ENCODE results near the gene MSRB1.
"Not testable (repeated sequence)": the region's sequence is repeated elsewhere in the genome, so short reads cannot be mapped to it uniquely, and the experiment has no call there.

Gene MSRB1

DNA sequence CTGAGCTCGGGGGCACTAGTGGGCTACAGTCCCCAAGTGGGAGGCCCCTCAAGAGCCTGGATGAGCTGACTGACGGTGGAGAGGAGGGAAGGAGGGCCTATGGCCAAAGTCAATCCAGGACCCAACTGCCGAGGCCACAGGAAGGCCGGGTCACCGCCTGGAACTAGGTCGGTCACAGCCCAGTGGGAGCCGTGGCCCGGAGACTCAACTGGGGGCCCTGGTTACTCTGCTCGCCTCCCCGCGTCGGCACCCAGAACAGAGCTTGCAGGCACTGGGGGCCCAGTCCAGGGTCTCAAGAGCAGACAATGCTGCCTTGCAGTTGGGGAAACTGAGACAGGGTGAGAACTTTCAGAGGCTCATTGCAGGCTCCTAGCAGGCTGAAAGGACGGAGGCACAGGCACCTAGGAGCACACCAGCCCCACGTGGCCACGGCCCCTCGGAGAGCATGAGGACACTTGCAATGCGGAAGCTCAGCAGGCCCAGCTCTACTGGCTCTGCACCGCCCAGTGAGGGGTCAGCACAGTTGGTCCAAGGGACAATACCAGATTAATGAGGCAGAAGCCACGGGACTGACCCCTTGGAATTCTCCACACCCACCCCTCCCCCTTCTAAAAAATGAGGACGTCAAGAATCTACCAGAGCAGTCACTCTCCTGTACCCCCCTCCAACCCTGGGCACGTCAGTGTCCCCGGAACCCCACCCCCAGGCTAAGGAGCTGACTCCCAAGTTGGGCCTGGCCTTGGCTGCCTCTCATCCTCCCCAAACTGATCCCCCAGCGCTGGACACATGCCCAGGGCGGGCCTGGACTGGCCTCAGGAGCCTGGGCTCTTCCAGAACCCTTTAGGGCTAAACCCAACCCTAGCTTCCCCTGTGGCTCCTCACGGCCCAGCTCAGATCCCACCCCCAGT, 27.0 kb downstream of the MSRB1 start:
- DNase-seq: no peak

DNA sequence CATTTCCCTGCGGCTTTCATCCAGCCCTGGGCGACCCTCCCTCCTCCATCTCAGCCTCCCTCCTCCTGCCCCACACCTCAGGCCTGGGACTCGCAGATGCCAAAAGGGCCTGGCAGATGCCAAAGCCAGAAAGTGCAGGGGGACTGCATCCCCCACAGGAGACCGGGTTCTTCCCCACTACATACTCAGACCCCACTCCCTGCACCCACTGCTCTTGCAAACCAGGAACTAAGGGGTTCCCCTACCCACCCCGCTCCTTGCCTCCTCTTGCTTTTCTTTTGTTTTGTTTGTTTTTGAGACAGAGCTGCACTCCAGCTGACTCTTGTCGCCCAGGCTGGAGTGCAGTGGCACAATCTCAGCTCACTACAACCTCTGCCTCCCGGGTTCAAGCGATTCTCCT, 28.0 kb downstream of the MSRB1 start:
- no peak for DNase-seq

DNA sequence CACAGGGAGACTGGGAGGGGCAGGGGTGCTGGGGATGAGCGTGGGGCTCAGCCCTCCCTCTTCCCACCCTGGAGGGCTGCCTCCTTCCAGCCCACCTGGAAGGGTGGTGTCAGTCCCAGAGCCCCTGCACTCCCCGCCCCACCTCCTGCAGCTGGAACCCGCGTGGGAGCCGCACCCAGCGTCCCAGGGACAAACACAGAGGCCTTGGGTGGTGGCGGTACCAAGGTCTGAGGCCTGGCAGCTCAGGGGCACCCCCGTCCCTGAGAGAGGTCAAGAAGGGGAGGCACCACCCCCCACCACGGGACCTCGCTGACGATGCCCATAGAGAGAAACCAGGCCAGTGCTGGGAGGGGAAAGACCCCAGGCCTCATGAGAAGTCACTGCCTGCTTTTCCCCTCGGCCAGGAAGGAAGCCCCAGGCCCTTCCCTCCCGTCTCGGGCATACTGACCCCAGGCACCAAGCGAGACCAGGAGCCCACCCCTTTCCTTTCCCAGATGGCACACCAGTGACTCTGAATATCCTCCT, 28.9 kb downstream of the MSRB1 start:
- DNase-seq: no peak

GRCh38 chr16:1913327-1914083, 29.5 kb downstream of the MSRB1 start:
- DNase-seq: no peak

GRCh38 chr16:1912215-1912543, 30.8 kb downstream of the MSRB1 start:
- no peak for DNase-seq

DNA sequence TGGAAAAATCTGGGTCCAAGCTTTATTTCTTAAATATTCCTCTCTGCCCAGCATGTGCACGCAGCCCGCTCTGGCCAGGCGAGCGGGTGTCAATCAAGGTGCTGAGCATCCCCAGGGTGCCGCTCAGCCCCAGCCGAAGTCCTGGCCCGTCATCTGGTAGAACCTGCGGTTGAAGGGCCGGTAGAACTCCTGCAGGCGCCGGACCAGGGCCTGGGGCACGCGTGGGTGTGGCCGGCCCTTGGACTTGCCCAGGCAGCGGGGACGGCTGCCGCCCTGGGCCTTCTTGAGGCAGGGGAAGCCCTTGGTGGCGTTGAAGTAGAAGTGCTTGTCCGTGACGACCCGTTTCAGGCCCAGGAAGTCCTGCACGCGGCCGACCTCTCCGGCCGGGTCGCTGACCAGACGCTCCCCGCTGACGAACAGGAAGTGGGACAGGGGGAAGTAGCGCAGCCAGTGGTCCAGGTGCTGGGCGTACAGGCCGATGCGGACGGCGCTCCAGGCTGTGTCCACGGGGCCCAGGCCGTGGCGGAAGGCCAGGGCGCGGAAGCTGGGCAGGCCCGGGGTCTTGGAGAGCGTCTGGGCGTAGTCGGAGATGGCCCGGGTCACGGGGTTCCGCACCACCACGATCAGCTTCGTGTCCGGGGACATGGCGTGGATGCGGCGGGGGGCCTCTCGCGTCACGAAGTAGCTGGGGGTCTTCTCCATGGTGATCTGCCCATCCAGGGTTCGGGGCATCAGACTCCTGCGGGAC, 31.4 kb downstream of the MSRB1 start:
- no peak for DNase-seq

GRCh38 chr16:1909561-1910231, 33.3 kb downstream of the MSRB1 start:
- DNase-seq: no peak

GRCh38 chr16:1908983-1909382, 34.0 kb downstream of the MSRB1 start:
- DNase-seq: no peak

DNA sequence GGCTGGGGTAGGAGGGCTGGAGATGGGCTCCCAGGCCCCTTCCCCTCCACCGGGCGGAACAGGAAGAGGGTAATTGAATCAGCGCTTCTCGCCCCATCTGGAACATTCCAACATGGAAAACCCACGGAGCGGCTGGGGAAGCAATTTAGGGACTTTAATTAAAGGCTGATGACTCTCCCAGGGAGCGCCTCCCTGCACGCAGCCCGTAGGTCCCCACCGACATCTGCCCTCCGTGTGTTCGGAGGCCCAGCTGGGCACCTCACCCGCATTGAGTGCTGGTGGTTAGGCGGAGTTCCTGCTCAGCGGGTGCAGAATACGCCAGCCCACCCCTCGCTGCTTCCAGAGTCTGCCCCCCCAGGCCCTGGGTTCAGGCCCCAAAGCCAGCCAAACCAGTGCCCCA, 34.8 kb downstream of the MSRB1 start:
- no peak for DNase-seq

- no peak for DNase-seq
Observed at GRCh38 chr16:1907226-1907860, 35.7 kb downstream of the MSRB1 start.

- no peak for DNase-seq
Observed at GRCh38 chr16:1906846-1907165, 36.2 kb downstream of the MSRB1 start.

DNA sequence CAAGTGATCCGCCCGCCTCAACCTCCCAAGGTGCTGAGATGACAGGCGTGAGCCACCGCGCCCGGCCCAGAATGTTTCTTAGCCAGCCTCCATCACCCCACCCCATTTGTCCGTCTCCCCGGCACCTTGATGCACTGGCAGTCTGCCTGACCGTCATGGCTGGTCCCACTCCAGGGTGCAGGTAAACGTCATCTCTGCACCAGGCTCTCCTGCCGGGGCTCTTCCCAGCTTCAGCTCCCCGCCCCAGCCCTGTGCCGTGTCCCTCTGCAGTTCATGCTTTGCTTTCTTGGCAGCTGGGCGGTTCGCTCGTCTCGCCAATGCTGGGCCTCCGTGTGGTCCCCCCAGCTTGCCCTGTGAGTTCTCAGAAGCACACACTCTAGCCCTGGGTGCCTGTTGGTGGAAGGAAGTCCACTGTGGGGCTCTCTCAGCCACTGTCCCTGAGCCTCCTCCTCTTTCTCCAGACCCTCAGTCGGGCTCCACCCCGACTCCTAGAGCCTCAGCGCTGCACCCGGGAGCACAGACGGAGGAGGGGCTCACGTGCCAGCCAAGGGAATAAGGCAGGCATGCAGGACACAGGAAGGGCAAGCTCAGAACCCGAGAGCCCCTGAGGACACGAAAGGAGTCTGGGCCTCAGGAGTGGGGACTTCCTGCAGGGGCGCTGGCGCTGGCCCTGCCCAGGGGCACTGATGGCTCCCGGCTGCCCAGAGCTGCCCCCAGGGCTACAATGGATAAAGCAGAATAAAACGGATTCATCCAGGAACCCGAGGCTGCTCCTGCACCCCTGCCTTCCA, 36.7 kb downstream of the MSRB1 start:
- DNase-seq: no peak

DNA sequence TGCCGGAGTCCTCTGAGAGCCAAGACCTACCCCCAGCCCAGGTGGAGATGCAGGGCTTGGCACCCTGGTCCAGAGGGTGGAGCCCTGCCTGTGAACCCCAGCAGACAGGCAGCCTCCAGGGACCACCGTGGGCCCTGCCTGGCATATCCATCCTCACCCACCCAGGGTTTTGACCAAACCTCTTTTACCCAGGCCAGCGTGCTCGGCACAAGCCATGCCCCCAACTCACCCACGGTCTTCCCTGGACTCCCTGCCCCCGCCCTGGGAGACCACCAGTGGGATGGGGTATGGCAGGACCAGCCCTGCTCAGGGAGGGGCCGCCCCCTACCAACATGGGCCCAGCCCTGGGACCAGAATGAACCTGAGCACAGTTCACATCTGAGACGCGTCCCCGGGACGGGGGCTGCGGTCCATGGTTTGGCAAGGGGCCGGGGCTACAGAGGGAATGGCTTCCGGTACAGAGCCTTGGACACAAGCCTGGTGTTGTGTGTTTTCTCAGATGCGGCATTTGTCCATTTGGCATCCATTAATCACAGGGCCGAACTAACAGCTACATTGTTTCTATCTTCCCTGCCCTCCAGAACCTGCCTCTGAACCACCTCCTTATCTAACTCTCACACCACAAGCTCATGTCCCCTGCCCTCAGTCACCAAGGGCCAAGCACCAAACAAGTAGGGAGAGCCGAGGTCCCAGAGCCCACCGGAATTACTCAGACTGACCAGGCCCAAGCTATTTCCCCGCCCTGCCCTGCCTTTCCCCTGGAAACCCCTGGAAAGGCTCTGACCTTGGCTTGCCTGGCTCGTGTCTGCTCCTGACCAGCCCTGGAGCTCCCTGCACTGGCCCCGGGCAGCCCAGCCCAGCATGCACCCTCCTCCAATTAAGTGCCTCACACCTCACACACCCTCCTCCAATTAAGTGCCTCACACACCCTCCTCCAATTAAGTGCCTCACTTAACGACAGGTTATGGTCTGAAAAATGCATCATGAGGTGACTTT, 38.9 kb downstream of the MSRB1 start:
- DNase-seq: no peak

DNA sequence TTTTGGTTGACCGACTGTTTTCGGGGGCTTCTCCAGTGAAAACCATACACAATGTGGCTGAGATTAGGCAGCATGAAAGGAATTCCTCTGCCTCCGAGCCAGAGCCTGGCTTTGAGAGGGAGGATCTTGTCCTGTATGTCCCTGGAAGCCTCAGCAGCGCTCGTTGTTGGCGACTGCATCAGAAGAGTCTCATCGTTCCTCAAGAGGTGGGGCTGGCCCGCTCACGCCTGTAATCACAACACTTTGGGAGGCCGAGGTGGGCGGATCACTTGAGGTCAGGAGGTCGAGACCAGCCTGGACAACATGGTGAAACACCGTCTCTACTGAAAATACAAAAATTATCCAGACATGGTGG, 39.8 kb downstream of the MSRB1 start:
- no peak for DNase-seq

GRCh38 chr16:1902547-1903219, 40.3 kb downstream of the MSRB1 start:
- DNase-seq: no peak

- no peak for DNase-seq
Observed at GRCh38 chr16:1900452-1900774, 42.6 kb downstream of the MSRB1 start.

DNA sequence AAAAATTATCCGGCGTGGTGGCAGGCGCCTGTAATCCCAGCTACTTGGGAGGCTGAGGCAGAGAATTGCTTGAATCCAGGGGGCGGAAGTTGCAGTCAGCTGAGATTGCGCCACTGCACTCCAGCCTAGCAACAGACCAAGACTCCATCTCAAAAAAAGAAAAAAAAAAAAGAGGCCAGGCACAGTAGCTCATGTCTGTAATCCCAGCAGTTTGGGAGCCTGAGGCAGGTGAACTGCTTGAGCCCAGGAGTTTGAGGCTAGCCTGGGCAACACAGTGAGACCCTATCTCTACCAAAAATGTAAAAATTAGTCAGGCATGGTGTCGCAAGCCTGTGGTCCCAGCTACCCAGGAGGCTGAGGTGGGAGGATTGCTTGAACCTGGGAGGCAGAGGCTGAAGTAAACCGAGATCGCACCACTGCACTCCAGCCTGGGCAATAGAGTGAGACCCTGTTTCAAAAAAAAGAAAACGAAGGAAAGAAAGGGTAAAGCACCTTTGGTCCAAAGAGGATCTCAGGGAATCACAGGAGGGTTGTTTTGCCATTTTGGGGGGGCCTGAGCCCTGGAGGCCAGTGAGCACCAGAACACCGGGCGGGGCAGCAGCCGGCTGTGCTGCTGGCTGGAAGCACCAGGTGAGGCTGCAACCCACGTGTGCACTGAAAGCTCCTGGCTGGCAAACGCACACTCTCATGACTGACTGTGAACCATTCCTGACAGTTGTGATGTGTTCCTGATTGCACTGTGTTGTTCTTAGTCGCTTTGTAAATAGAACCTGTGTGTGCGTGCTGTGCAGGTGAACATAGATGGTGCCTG, 43.2 kb downstream of the MSRB1 start:
- no peak for DNase-seq

- DNase-seq: not testable (repeated sequence)
Observed at GRCh38 chr16:1897692-1898091, 45.3 kb downstream of the MSRB1 start.
